GM12873 (cell line): Measurements from ENCODE around the gene MIAT.

Experiments used
- TF ChIP-seq, protein P1 (sequence below): IDR thresholded peaks from 2 replicates; pipeline ENCODE4 v1.5.1; 2012; ENCODE audit warnings: low read depth, mild to moderate bottlenecking, moderate library complexity, low read length, control low read depth; ENCODE audit not compliant: insufficient read depth; ENCODE audit errors: missing control alignments

The MIAT gene

DNA sequence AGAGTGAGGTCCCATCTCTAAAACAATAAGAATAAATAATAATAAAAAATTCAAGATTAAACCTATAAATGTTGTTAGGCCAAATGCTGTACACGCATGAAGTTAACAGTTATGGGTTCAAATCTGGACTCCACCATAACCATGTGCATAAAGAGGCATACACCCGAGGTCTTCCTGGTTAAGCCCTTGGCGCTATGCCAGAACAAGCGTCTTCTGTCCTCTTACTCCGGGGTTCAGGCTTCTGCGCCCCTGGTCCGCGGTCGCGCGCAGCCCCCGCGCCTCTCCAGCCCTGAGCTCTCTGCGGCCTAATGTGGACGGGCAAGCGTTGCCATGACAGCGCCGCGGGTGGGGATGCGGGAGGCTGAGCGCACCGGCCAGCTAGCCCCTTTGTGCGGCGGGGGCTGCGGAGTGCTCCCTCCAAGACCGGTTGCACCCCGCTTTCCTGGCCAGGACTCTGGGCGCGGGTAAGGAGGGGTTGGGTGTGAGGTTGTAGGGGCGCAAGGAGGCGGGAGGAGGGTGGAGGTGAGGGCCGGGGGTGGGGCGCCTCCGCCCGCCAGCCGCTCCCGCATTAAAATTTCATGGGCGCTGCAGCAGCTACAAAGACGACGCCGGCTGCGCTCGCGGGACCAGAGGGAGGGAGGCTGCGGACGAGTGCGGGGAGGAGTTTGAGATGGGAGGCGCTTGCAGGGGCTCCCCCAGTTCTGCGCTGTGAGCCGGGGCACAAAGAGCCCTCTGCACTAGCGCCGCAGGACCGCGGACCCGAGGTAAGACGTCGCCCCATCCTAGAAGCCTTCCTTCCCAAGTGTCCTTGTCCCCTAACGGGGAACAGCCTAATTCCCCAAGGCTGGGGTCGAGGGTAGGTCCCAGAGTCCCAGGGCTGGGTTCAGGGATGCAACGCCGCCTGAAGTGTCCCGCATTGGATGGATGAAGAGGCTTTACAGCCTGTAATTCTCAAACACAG is at the start of gene MIAT:
Gene MIAT, plus strand, starts transcription at position 698 of the 961 bp plus-strand sequence.
- TF ChIP-seq, protein P1, sequence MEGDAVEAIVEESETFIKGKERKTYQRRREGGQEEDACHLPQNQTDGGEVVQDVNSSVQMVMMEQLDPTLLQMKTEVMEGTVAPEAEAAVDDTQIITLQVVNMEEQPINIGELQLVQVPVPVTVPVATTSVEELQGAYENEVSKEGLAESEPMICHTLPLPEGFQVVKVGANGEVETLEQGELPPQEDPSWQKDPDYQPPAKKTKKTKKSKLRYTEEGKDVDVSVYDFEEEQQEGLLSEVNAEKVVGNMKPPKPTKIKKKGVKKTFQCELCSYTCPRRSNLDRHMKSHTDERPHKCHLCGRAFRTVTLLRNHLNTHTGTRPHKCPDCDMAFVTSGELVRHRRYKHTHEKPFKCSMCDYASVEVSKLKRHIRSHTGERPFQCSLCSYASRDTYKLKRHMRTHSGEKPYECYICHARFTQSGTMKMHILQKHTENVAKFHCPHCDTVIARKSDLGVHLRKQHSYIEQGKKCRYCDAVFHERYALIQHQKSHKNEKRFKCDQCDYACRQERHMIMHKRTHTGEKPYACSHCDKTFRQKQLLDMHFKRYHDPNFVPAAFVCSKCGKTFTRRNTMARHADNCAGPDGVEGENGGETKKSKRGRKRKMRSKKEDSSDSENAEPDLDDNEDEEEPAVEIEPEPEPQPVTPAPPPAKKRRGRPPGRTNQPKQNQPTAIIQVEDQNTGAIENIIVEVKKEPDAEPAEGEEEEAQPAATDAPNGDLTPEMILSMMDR: no peak

- TF ChIP-seq, protein P1: no peak
Observed at GRCh38 chr22:26608129-26608528, 49.3 kb upstream of the MIAT start.

DNA sequence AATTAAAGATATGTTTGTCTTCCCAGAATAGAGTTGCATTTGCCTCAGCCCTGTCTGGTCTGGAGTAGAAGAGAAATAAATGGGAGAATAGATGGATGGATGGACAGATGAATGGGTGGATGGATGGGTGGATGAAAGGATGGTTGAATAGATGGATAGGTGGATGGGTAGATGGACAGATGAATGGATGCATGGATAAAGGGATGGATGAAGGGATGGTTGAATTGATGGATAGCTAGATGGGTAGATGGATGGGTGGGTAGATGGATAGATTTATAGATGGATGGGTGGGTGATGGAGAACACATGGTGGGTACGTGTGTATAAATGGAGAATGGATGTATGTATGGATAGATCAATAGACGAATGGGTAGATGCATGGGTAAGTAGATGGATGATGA is 48.1 kb upstream of the MIAT start:
- TF ChIP-seq, protein P1: no peak

GRCh38 chr22:26610072-26610958 is 47.1 kb upstream of the MIAT start:
- TF ChIP-seq, protein P1: no peak

DNA sequence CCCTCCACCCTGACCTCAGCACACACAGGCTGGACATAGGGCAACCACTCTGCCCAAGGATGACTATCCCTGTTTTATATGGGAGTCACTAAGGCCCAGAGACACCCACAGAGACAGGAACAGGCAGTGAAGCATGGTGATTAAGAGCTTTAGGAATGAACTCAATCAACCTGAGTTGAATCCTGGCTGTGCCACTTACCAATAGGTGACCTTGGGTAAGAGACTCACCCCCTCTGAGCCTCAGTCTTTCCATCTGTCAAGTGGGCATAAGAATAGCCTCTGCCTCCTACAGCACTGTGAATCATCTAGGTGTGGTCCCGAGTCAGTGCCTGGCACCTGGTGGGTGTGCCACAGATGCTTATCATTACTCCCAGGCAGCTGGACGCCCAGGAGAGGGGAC is 46.4 kb upstream of the MIAT start:
- TF ChIP-seq, protein P1: no peak

- TF ChIP-seq, protein P1: no peak
Observed at GRCh38 chr22:26612652-26613051, 44.7 kb upstream of the MIAT start.

DNA sequence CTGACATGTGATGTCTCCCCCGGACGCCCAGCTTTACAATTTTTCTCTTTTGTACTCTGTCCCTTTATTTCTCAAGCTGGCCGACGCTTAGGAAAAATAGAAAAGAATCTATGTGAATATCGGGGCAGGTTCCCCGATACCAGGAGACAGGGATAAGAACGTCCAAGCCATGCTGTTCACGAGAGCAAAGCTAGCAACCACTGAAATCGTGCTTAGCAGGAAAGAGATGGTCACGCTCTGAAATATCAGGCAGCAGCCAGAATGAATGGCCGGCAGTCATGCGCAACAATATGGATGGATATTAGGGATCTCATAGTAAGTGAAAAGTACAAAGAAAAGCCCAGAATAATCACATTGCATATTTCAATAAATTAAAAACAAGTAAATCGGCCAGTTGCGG is 43.1 kb upstream of the MIAT start:
- TF ChIP-seq, protein P1: no peak
